Left renal cortex interstitium (tissue), 4 donors: ENCODE data around the gene TTC3. TPM values are rescaled to one million over a fixed set of nuclear protein-coding genes. Genes with fewer than 3 reads are reported as not detected.

Source experiments
- DNase-seq, 4 donors: peaks; one replicate each; pipeline ENCODE4 v3.0.0-alpha.2; 2013; ENCODE audit warnings: low read depth in 4 of 4, low spot score in 2 of 4, missing footprints in 1 of 4
- polyA plus RNA-seq, 4 donors: library from polyadenylated mRNA; unstranded; fragments of 120-200 nt; gene quantifications; one replicate each; pipeline ENCODE4 v1.2.1, GENCODE V29; 2013; ENCODE audit not compliant: insufficient read length in 4 of 4

Gene TTC3
- polyA plus RNA-seq, 4 donors, result 157 to 179 (median 167) TPM

GRCh38 chr21:37192019-37192418, 119.0 kb downstream of the TTC3 start:
- no peak for DNase-seq

- DNase-seq, result no peak
These were observed 120.0 kb downstream of the TTC3 start for GRCh38 chr21:37193006-37193405.

DNA sequence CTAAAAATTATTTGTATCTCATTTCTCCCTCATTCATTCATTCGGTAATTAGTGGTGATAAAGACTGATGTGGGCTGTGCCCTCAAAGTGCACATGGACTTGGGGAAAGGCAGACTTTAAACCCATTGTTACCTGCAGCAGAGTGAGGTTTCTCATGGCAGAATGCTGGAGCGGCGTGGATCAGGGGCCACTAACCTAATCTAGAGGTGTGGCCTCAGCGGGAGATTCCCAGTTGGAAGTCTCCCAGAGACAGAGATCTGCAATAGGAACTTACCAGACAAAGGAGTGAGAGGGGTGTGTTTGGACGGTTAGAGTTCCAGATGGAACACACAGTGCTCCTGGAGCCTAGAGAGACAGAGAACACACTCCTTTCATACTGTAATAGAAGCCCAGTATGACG, 120.6 kb downstream of the TTC3 start:
- no peak for DNase-seq

DNA sequence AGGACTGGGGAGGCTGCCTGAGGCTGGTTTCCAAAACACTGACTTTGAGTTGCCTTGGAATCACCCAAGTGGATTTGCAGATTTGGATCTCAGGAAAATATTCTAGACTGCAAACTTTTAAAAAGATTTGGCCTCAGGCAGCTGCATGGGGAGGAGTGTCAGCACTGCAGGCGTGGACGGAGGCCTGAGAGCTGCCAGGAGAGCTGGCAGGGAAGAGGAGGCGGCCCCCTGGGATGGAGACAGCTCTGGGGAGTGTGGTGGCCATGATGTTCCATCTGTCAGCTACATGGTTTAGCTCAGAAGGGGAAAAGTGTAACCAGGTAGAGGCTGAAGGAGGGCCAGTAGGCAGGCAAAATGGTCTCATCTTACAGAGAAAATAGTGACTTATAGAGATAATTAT, 122.0 kb downstream of the TTC3 start:
- no peak for DNase-seq

GRCh38 chr21:37195610-37196009, 122.6 kb downstream of the TTC3 start:
- DNase-seq, result no peak

GRCh38 chr21:37196847-37197246, 123.8 kb downstream of the TTC3 start:
- DNase-seq, result no peak

DNA sequence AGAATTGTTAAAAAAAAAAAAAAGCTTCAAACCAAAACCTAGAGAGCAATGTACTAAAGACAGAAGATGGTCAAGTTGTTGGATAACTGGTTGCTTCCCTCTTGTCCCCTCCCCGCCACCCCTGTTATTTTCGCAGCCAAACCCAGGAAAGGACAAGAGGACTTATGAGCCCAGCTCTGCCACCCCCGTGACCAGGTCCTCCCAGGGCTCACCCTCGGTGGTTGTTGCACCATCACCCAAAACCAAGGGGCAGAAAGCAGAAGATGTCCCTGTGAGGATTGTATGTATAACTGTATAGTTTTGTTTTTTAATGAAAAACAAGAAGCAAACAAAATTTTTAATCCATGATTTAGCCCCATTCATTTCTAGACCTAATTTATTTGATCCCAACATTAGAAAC, 124.7 kb downstream of the TTC3 start:
- DNase-seq, result no peak

- peak in 2 of 4 donors; percentile 18 to 25 for DNase-seq
These were observed 126.2 kb downstream of the TTC3 start for GRCh38 chr21:37199057-37199924.

DNA sequence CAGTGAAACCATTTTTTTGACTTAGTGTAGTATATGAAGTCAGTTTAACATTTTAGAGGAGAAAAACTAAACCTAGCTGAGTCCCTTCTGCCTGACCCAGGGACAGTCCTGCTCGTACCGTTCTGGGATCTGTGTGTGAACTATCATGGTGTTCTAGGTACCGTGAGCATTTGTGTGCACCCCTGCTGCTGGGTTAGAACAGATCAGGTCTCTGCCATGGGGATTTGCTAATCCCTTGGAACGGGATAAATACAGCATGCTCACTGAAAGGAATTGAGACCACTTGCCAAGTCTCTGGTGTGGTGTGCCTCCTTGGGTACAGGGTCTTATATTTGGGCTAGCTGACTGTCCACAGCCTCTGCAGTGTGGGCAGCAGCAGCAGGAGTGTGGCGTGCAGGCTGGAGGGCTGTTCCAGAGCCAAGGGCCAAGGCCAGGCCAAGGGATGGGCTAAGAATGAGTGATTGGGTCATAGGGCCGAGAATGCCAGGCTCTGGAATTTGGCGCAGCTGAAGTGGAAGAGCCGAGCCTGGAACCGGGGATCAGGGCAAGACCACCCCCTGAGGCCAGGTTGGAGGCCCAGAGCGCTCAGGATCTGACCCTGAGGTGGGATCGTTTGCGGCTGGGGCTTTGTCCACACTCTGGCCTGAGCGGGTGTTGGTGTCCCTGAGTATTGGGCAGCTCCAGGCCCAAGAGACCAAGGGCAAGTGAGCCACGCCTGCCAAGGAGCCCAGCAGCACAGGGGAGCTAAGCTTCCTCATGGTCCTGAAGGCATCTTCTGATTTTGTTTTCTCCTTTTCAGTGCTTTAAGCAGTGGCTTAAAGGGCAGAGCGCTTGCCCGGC, 127.8 kb downstream of the TTC3 start:
- no peak for DNase-seq

- DNase-seq, result no peak
These were observed 129.4 kb downstream of the TTC3 start for GRCh38 chr21:37202221-37203110.

- DNase-seq, result no peak
These were observed 131.5 kb downstream of the TTC3 start for GRCh38 chr21:37204580-37204979.

GRCh38 chr21:37206496-37206895, 133.4 kb downstream of the TTC3 start:
- DNase-seq, result no peak

DNA sequence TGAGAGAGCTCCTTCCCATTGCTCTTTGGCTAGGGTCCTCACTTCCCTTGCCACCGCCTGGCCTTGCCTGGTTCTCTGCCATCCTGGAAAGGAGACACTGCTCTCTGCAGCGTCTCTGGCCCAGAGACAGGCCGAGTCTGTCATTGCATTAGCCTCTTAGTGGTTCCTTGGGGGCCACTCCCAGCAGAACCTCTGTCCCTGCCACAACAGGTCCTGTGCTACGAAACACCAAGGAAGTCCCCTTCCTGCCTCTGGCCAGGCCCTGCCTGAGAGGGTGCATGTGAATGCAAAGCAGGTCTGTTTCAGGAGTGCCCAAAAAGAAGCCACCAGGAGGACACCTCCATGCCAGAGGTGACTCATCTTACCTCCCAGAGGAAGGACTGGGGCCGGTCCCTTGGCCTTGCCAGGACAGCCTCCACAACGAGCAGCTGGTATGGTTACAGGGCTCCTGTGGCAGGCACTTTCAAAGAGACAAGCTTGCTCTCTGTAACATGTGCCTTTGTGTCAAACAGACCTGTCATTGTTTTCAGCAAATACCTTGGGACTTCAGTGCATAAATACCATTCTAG, 134.5 kb downstream of the TTC3 start:
- peak in 1 of 4 donors; percentile 12 for DNase-seq

DNA sequence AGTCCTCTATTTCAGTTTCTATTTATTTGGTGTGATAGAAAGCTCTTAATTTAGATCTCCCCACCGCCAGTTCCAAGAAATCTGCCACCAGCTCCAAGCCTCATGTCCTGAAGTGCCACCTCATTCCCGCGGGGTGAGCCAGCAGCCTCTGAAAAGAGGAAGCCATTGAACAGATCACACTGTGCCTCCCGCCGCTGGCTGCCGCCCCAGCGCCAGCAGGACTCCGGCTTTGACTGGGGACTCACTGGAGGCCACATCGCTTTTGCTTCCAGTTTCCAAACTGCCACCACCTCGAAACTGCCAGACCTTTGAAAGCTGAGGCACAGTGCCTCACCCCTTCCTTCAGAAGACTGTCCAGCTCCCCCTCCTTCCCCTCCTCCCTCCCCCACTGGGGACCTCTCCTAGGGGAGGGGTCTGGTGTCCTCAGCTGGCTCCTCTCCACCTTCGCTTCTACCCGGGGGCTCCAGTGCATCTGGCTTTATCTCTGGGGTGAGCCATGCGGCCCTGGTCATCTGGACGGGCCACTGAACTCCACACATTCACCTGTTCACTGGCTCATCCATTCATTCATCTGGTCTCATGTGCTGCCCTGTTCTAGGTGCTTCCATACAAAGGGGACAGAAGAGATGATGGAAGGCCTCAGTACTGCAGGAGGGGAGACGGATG, 135.1 kb downstream of the TTC3 start:
- DNase-seq, result peak in 1 of 4 donors; percentile 10

GRCh38 chr21:37208741-37209225, 135.7 kb downstream of the TTC3 start:
- peak in 2 of 4 donors; percentile 42 to 50 for DNase-seq

DNA sequence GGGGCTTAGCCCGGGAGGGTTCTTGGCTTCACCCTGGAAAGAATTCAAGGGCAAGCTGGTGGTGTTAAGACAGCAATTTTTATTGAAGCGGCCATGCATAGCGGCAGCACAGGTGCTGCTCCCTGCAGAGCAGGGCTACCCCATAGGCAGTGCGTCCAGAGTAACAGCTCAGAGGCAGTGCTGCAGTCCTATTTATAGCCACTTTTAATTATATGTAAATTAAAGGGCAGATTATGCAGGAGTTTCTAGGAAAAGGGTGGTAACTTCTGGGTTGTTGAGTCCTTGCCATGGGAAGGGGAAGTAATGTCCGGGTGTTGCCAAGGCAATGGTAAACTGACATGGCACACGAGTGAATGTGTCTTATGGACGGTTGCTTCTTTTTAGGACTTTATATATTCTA, 137.1 kb downstream of the TTC3 start:
- DNase-seq, result no peak

DNA sequence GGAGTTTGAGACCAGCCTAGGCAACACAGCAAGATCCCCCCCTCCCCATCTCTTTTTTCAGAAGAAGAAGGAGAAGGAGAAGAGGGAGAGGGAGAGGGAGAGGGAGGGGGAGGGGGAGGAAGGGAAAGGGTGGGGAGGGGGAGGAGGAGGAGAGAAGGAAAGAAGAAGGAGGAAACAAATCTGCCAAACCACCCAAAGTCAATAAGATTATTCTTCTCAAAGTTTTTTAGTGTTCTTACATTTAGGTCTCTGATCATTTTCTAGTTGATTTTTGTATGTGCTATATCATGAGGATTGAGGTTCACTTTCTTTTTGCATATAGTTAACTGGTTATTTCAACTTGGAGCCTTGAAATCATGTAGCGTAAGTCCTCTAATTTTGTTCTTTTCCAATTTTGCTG, 137.7 kb downstream of the TTC3 start:
- DNase-seq, result no peak

GRCh38 chr21:37214952-37215351, 141.9 kb downstream of the TTC3 start:
- DNase-seq, result no peak

DNA sequence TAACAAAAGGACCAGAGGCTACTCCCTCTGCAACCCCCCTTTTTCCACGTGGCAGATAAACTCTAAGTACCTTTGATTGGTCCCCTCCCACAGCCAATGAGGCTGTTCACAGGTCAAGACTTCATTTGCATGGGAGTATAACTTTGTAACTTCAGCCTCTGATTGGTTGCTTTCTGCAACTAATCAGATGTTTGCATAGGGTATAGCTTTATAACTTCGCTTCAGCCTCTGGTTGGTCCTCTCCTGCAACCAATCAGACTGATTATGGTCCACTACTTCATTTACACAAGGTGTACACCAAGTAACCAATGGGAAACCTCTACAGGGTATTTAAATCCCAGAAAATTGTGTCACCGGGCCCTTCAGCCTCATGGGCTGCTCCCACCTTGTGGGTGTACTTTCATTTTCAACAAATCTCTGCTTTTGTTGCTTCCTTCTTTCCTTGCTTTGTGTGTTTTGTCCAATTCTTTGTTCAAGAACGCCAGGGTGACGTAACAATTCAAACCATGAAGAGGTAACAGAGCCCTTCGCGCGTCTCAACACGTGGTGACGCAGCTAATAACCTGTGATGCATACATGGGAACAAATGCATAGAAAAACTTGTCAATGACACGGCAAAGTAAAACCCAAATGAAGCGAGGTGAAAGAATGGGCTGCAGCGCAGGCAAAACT, 146.8 kb downstream of the TTC3 start:
- peak in 1 of 4 donors; percentile 11 for DNase-seq
